ENCODE results near the gene GRK2. TPM values are rescaled to one million over a fixed set of nuclear protein-coding genes. Genes with fewer than 3 reads are reported as not detected.

GRK2 gene
- total and polyA plus RNA-seq, 12 donors: 34.2 to 65.0 (median 45.5) TPM

- DNase-seq: no peak
- Histone ChIP-seq H3K27ac (no peak overlapping the region), H3K36me3 (peaks cover 0 to 65% (median 11%) of the 10 kb centered on the region in 9 donors), H3K4me3 (no peak overlapping the region), H3K27me3 (no peaks in the 10 kb centered on the region), H3K9me3 (peaks cover 0 to 8% (median 0%) of the 10 kb centered on the region in 11 donors), H3K4me1 (peaks cover 10 to 36% (median 29%) of the 10 kb centered on the region in 9 donors)
- TF ChIP-seq, protein P1, sequence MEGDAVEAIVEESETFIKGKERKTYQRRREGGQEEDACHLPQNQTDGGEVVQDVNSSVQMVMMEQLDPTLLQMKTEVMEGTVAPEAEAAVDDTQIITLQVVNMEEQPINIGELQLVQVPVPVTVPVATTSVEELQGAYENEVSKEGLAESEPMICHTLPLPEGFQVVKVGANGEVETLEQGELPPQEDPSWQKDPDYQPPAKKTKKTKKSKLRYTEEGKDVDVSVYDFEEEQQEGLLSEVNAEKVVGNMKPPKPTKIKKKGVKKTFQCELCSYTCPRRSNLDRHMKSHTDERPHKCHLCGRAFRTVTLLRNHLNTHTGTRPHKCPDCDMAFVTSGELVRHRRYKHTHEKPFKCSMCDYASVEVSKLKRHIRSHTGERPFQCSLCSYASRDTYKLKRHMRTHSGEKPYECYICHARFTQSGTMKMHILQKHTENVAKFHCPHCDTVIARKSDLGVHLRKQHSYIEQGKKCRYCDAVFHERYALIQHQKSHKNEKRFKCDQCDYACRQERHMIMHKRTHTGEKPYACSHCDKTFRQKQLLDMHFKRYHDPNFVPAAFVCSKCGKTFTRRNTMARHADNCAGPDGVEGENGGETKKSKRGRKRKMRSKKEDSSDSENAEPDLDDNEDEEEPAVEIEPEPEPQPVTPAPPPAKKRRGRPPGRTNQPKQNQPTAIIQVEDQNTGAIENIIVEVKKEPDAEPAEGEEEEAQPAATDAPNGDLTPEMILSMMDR (IDR thresholded peaks at IDR 0.05): no peak
- 92 to 93% methylated on average over 22 of the region's 22 CpGs for WGBS, 2 donors
- intact Hi-C loops (cut with DNase I): loop anchor here in 2 of 10 donors (5.0 kb wide), 1 partner anchor 34 kb away; the partner anchor contains the start of gene GRK2 (in 2 of the 2)
- ATAC-seq: no peak
Observed at GRCh38 chr11:67300756-67301312, 34.6 kb downstream of the GRK2 start.

- TF ChIP-seq, protein P1 (IDR thresholded peaks at IDR 0.05): no peak
- no peak for ATAC-seq
- Histone ChIP-seq H3K27ac (peak overlapping the region in 3 of 10 donors; percentile 66 to 94 (median 88)), H3K4me1 (peaks cover 10 to 36% (median 29%) of the 10 kb centered on the region in 9 donors), H3K27me3 (no peaks in the 10 kb centered on the region), H3K4me3 (peak overlapping the region in 2 of 10 donors; percentile 96 to 97), H3K9me3 (peaks cover 0 to 2% (median 0%) of the 10 kb centered on the region in 11 donors), H3K36me3 (peaks cover 0 to 59% (median 11%) of the 10 kb centered on the region in 9 donors)
- intact Hi-C loops (cut with DNase I): loop anchor here in 2 of 10 donors (5.0 kb wide), 1 partner anchor 34 kb away; the partner anchor contains the start of gene GRK2 (in 2 of the 2)
- DNase-seq: no peak
- 94 to 95% methylated on average over 28 of the region's 28 CpGs for WGBS, 2 donors
Observed at GRCh38 chr11:67301313-67301921, 35.1 kb downstream of the GRK2 start.

GRCh38 chr11:67301951-67302516 is 35.8 kb downstream of the GRK2 start:
- Histone ChIP-seq H3K9me3 (no peaks in the 10 kb centered on the region), H3K27ac (peak overlapping the region; percentile 29 to 94 (median 83)), H3K4me3 (peak overlapping the region in 8 of 10 donors; percentile 82 to 97 (median 92)), H3K36me3 (peaks cover 0 to 57% (median 11%) of the 10 kb centered on the region in 9 donors), H3K4me1 (peaks cover 10 to 36% (median 29%) of the 10 kb centered on the region in 9 donors), H3K27me3 (no peaks in the 10 kb centered on the region)
- ATAC-seq (peak; percentile 46 to 79 (median 66)), DNase-seq (peak; percentile 58 to 62)
- TF ChIP-seq, protein P1 (IDR thresholded peaks at IDR 0.05): no peak
- intact Hi-C loops (cut with DNase I): loop anchor here in 2 of 10 donors (5.0 kb wide), 1 partner anchor 35 kb away; the partner anchor contains the start of gene GRK2 (in 2 of the 2)
- WGBS, 2 donors: 50 to 67% methylated on average over 15 of the region's 15 CpGs

GRCh38 chr11:67302571-67303131 is 36.4 kb downstream of the GRK2 start:
- intact Hi-C loops (cut with DNase I): loop anchor here in 2 of 10 donors (5.0 kb wide), 1 partner anchor 35 kb away; the partner anchor contains the start of gene GRK2 (in 2 of the 2)
- H3K27me3 ChIP-seq: no peaks in the 10 kb centered on the region
- H3K9me3 ChIP-seq: no peaks in the 10 kb centered on the region
- H3K36me3 ChIP-seq: peaks cover 0 to 57% (median 11%) of the 10 kb centered on the region in 9 donors
- DNase-seq: peak in 1 of 2 donors; percentile 44
- H3K4me1 ChIP-seq: peaks cover 10 to 36% (median 29%) of the 10 kb centered on the region in 9 donors
- TF ChIP-seq, protein P1 (IDR thresholded peaks at IDR 0.05): no peak
- 18 to 20% methylated on average over 23 of the region's 23 CpGs for WGBS, 2 donors
- H3K27ac ChIP-seq: peak overlapping the region; percentile 29 to 94 (median 83)
- ATAC-seq: peak; percentile 18 to 45 (median 33)
- H3K4me3 ChIP-seq: peak overlapping the region; percentile 82 to 97 (median 92)
